Measurements from ENCODE around the gene PON2.

GRCh38 chr7:95407751-95408150 is 27.1 kb downstream of the PON2 start:
- TF ChIP-seq, protein P1, sequence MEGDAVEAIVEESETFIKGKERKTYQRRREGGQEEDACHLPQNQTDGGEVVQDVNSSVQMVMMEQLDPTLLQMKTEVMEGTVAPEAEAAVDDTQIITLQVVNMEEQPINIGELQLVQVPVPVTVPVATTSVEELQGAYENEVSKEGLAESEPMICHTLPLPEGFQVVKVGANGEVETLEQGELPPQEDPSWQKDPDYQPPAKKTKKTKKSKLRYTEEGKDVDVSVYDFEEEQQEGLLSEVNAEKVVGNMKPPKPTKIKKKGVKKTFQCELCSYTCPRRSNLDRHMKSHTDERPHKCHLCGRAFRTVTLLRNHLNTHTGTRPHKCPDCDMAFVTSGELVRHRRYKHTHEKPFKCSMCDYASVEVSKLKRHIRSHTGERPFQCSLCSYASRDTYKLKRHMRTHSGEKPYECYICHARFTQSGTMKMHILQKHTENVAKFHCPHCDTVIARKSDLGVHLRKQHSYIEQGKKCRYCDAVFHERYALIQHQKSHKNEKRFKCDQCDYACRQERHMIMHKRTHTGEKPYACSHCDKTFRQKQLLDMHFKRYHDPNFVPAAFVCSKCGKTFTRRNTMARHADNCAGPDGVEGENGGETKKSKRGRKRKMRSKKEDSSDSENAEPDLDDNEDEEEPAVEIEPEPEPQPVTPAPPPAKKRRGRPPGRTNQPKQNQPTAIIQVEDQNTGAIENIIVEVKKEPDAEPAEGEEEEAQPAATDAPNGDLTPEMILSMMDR (IDR thresholded peaks at IDR 0.05) = no peak
- no peak for TF ChIP-seq EP300 (IDR thresholded peaks at IDR 0.05)
